ENCODE data around the gene C12orf57. TPM values are rescaled to one million over a fixed set of nuclear protein-coding genes. Genes with fewer than 3 reads are reported as not detected.

C12orf57 gene
- total RNA-seq, 1 experiment from 2014 or later = 158 TPM

GRCh38 chr12:6965714-6966113 is 21.9 kb downstream of the C12orf57 start (continued):
- TF ChIP-seq, protein P1, sequence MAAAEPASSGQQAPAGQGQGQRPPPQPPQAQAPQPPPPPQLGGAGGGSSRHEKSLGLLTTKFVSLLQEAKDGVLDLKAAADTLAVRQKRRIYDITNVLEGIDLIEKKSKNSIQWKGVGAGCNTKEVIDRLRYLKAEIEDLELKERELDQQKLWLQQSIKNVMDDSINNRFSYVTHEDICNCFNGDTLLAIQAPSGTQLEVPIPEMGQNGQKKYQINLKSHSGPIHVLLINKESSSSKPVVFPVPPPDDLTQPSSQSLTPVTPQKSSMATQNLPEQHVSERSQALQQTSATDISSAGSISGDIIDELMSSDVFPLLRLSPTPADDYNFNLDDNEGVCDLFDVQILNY (CRISPR knock-in tag; IDR thresholded peaks at IDR 0.05) = no peak
- TF ChIP-seq PRRX2 (CRISPR knock-in tag; IDR thresholded peaks at IDR 0.05) (no peak), KAT7 (CRISPR knock-in tag; IDR thresholded peaks at IDR 0.05; ENCODE audit: borderline replicate concordance) (no peak), NFYB (CRISPR knock-in tag; conservative IDR thresholded peaks at IDR 0.05; ENCODE audit: low read depth) (no peak), NR2C2 (CRISPR knock-in tag; IDR thresholded peaks at IDR 0.05) (no peak)

- peaks cover 50% of the 10 kb centered on the region for H3K4me1 Mint-ChIP-seq
- H3K4me3 Mint-ChIP-seq = no peak overlapping the region
- H3K27ac Mint-ChIP-seq = peak overlapping the region; percentile 91
- ATAC-seq (no peak), DNase-seq (ENCODE audit: low spot score) (no peak)
- no peak for TF ChIP-seq FOXK1 (CRISPR knock-in tag; IDR thresholded peaks at IDR 0.05)
- TF ChIP-seq ELF4 (CRISPR knock-in tag; IDR thresholded peaks at IDR 0.05; ENCODE audit: low read depth) = no peak
- no peak for TF ChIP-seq USF2 (CRISPR knock-in tag; IDR thresholded peaks at IDR 0.05)
- no peak for TF ChIP-seq IRF2 (CRISPR knock-in tag; IDR thresholded peaks at IDR 0.05; ENCODE audit: borderline replicate concordance, low read depth)
- TF ChIP-seq FOXJ3 (CRISPR knock-in tag; IDR thresholded peaks at IDR 0.05; ENCODE audit: borderline replicate concordance) = no peak
- TF ChIP-seq, protein P1 (CRISPR knock-in tag; IDR thresholded peaks at IDR 0.05) = no peak
- TF ChIP-seq FOXP1 (CRISPR knock-in tag; IDR thresholded peaks at IDR 0.05; ENCODE audit: borderline replicate concordance) = no peak
- no peak for TF ChIP-seq NFATC4 (CRISPR knock-in tag; IDR thresholded peaks at IDR 0.05)
- no peak for TF ChIP-seq IRF1 (CRISPR knock-in tag; IDR thresholded peaks at IDR 0.05)
- TF ChIP-seq, protein P2, sequence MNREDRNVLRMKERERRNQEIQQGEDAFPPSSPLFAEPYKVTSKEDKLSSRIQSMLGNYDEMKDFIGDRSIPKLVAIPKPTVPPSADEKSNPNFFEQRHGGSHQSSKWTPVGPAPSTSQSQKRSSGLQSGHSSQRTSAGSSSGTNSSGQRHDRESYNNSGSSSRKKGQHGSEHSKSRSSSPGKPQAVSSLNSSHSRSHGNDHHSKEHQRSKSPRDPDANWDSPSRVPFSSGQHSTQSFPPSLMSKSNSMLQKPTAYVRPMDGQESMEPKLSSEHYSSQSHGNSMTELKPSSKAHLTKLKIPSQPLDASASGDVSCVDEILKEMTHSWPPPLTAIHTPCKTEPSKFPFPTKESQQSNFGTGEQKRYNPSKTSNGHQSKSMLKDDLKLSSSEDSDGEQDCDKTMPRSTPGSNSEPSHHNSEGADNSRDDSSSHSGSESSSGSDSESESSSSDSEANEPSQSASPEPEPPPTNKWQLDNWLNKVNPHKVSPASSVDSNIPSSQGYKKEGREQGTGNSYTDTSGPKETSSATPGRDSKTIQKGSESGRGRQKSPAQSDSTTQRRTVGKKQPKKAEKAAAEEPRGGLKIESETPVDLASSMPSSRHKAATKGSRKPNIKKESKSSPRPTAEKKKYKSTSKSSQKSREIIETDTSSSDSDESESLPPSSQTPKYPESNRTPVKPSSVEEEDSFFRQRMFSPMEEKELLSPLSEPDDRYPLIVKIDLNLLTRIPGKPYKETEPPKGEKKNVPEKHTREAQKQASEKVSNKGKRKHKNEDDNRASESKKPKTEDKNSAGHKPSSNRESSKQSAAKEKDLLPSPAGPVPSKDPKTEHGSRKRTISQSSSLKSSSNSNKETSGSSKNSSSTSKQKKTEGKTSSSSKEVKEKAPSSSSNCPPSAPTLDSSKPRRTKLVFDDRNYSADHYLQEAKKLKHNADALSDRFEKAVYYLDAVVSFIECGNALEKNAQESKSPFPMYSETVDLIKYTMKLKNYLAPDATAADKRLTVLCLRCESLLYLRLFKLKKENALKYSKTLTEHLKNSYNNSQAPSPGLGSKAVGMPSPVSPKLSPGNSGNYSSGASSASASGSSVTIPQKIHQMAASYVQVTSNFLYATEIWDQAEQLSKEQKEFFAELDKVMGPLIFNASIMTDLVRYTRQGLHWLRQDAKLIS (CRISPR knock-in tag; IDR thresholded peaks at IDR 0.05; ENCODE audit: borderline replicate concordance) = no peak
- TF ChIP-seq, protein P3, sequence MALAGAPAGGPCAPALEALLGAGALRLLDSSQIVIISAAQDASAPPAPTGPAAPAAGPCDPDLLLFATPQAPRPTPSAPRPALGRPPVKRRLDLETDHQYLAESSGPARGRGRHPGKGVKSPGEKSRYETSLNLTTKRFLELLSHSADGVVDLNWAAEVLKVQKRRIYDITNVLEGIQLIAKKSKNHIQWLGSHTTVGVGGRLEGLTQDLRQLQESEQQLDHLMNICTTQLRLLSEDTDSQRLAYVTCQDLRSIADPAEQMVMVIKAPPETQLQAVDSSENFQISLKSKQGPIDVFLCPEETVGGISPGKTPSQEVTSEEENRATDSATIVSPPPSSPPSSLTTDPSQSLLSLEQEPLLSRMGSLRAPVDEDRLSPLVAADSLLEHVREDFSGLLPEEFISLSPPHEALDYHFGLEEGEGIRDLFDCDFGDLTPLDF (CRISPR knock-in tag; IDR thresholded peaks at IDR 0.05) = no peak
- TF ChIP-seq MYBL2 (CRISPR knock-in tag; IDR thresholded peaks at IDR 0.05) = no peak
- no peak for TF ChIP-seq NR3C1 (CRISPR knock-in tag; conservative IDR thresholded peaks at IDR 0.05; ENCODE audit: low read depth)
- H3K9me3 Mint-ChIP-seq = no peaks in the 10 kb centered on the region
- H3K27me3 Mint-ChIP-seq (ENCODE audit: low read depth) = no peaks in the 10 kb centered on the region
- peaks cover 48% of the 10 kb centered on the region for H3K36me3 Mint-ChIP-seq
- ChIA-PET CTCF (interaction anchor here (1.0 to 9.7 kb wide), 3 partner anchors 21 to 143 kb away, joined by 3 to 296 read pairs (median 48); partner anchors contain the start of genes C12orf57, C1RL, RNU7-1 and SPSB2), POLR2A (interaction anchor here (6.6 kb wide), 1 partner anchor 21 kb away, joined by 167 read pairs; the partner anchor contains the start of genes C12orf57 and RNU7-1)
Observed at GRCh38 chr12:6966351-6966750, 22.5 kb downstream of the C12orf57 start.
